Measurements from ENCODE around the gene CEP250. TPM values are rescaled to one million over a fixed set of nuclear protein-coding genes. Genes with fewer than 3 reads are reported as not detected.

Gene CEP250
- total RNA-seq, 1 donor from 2014 or later = 15.3 TPM

- TF ChIP-seq CTCF (IDR thresholded peaks at IDR 0.05; ENCODE audit: borderline replicate concordance) = no peak
- Histone ChIP-seq H3K9me3 (replicated peaks) (peaks cover 12% of the 10 kb centered on the region), H3K4me1 (peaks cover 25% of the 10 kb centered on the region), H3K4me3 (peak overlapping the region; percentile 93), H3K27me3 (ENCODE audit: low read depth) (no peaks in the 10 kb centered on the region), H3K36me3 (peaks cover 44% of the 10 kb centered on the region), H3K27ac (replicated peaks) (no peak overlapping the region)
- DNase-seq = no peak
- intact Hi-C loops (cut with micrococcal nuclease) = no loop called here
Observed at GRCh38 chr20:35410613-35411012, 44.8 kb upstream of the CEP250 start.

GRCh38 chr20:35421322-35421721 lies 34.1 kb upstream of the CEP250 start:
- peaks cover 33% of the 10 kb centered on the region for H3K27me3 ChIP-seq (ENCODE audit: low read depth)
- no peak overlapping the region for H3K4me3 ChIP-seq
- intact Hi-C loops (cut with micrococcal nuclease) = no loop called here
- H3K27ac ChIP-seq (replicated peaks) = no peak overlapping the region
- H3K4me1 ChIP-seq = no peaks in the 10 kb centered on the region
- no peak for TF ChIP-seq CTCF (IDR thresholded peaks at IDR 0.05; ENCODE audit: borderline replicate concordance)
- no peak for DNase-seq
- no peaks in the 10 kb centered on the region for H3K36me3 ChIP-seq
- no peaks in the 10 kb centered on the region for H3K9me3 ChIP-seq (replicated peaks)

DNA sequence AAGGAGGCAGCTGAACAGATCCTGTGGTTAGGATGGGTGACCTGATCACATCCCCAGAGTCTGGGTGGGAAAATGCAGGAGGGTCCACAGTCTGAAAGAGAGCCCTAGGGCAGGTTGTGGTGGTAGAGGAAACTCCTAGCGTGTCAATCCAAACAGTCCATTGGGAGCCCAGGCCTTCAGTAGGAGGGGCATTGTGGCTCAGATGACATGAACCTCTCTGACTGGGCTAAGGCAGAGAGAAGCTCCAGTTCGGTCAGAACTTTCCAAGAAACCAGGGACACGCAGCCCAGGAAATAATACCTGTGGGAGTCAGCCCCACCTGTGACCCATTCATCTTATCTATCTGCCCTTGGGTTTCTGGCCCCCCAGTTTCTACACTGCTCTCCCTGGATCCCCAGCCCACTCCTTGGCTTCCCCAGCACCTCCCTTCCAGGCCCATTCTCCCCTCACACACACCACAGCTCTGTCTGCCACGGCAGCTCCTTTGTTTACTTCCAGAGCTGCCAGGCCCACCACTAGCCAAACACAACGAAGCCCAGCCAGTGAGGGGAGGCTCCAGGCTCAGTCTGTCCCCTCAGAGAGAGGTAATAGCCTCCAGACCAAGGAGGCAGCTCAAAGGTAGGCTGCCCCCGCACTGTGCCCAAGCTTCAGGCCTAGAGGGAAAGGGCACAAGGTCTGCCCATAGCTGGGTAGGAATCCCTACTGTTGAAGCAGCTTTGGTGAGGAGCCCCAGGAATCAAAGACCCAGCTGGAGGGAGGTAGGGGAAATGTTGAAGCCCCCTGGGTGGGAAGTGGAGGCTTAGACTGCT lies 23.6 kb upstream of the CEP250 start:
- no peak for TF ChIP-seq CTCF (IDR thresholded peaks at IDR 0.05; ENCODE audit: borderline replicate concordance)
- intact Hi-C loops (cut with micrococcal nuclease) = no loop called here
- H3K27ac ChIP-seq (replicated peaks) = no peak overlapping the region
- H3K27me3 ChIP-seq (ENCODE audit: low read depth) = no peaks in the 10 kb centered on the region
- no peaks in the 10 kb centered on the region for H3K9me3 ChIP-seq (replicated peaks)
- no peaks in the 10 kb centered on the region for H3K36me3 ChIP-seq
- no peak for DNase-seq
- H3K4me3 ChIP-seq = no peak overlapping the region
- H3K4me1 ChIP-seq = no peaks in the 10 kb centered on the region

DNA sequence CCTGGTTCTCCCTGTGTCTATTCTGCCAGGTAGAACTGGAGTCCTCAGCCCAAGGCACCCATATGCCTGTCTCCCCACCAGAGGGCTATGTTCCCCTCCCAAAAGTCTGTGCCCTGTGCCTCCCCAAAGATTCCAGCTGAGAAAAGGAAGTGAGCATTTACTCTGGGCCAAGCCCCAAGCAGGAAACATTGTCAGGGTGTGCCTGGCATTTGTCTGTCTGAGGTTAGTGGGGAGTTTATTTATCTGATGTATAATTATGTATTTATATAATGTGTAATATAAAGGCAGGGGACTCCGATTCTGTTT lies 23.0 kb upstream of the CEP250 start:
- H3K27me3 ChIP-seq (ENCODE audit: low read depth) = no peaks in the 10 kb centered on the region
- H3K27ac ChIP-seq (replicated peaks) = no peak overlapping the region
- H3K4me3 ChIP-seq = no peak overlapping the region
- no peak for DNase-seq
- no peak for TF ChIP-seq CTCF (IDR thresholded peaks at IDR 0.05; ENCODE audit: borderline replicate concordance)
- H3K9me3 ChIP-seq (replicated peaks) = no peaks in the 10 kb centered on the region
- H3K36me3 ChIP-seq = no peaks in the 10 kb centered on the region
- H3K4me1 ChIP-seq = no peaks in the 10 kb centered on the region
- intact Hi-C loops (cut with micrococcal nuclease) = no loop called here

- Histone ChIP-seq H3K4me3 (no peak overlapping the region), H3K36me3 (no peaks in the 10 kb centered on the region), H3K4me1 (no peaks in the 10 kb centered on the region), H3K27me3 (ENCODE audit: low read depth) (no peaks in the 10 kb centered on the region), H3K27ac (replicated peaks) (no peak overlapping the region), H3K9me3 (replicated peaks) (no peaks in the 10 kb centered on the region)
- TF ChIP-seq CTCF (IDR thresholded peaks at IDR 0.05; ENCODE audit: borderline replicate concordance) = no peak
- intact Hi-C loops (cut with micrococcal nuclease) = no loop called here
- no peak for DNase-seq
Observed at GRCh38 chr20:35433337-35433736, 22.1 kb upstream of the CEP250 start.
